ES-I3 (cell line): ENCODE data around the gene PDE1A.
"Not testable (repeated sequence)": the region's sequence is repeated elsewhere in the genome, so short reads cannot be mapped to it uniquely, and the experiment has no call there.

Experiments used
- H3K36me3 ChIP-seq: 2 replicates; pipeline ENCODE4 v1.6.1; 2013; ENCODE audit warnings: mild to moderate bottlenecking, low read length, control low read depth, moderate library complexity; ENCODE audit not compliant: insufficient read depth
- H3K4me1 ChIP-seq: 2 replicates; pipeline ENCODE4 v1.6.1; 2013; ENCODE audit warnings: mild to moderate bottlenecking, control low read depth, low read length; ENCODE audit not compliant: insufficient read depth
- H3K9ac ChIP-seq: 2 replicates; pipeline ENCODE4 v1.6.1; 2013; ENCODE audit warnings: low read depth, mild to moderate bottlenecking, low read length, moderate library complexity
- H3K9me3 ChIP-seq: 2 replicates; pipeline ENCODE4 v1.6.1; 2013; ENCODE audit warnings: mild to moderate bottlenecking, low read length, moderate library complexity; ENCODE audit not compliant: control insufficient read depth, insufficient read depth

Gene PDE1A

GRCh38 chr2:182302174-182302573 is 124.7 kb downstream of the PDE1A start:
- Histone ChIP-seq H3K4me1 (no peaks in the 10 kb centered on the region), H3K36me3 (no peaks in the 10 kb centered on the region), H3K9ac (no peak overlapping the region), H3K9me3 (no peaks in the 10 kb centered on the region)

GRCh38 chr2:182301093-182301492 is 125.7 kb downstream of the PDE1A start:
- no peaks in the 10 kb centered on the region for H3K9me3 ChIP-seq
- no peaks in the 10 kb centered on the region for H3K36me3 ChIP-seq
- H3K9ac ChIP-seq, result no peak overlapping the region
- H3K4me1 ChIP-seq, result no peaks in the 10 kb centered on the region

DNA sequence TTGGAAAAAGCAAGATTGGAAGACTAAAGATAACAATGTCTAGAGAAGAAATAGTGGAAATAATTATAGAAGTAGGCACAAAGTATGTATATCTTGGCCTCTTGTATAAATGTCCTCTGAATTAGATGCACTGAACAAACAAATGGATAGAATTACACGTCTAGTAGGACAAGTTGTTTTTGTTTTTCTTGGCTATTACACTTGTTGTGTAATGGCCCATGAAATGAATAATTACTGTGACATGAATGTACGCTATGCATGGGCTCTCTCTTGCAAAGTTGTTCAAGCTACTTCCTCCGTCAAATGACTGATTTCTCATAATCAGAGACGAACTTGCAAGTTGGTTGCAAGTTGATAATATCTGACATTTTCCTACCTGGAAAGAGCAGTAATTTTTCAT is 126.2 kb downstream of the PDE1A start:
- no peak overlapping the region for H3K9ac ChIP-seq
- no peaks in the 10 kb centered on the region for H3K36me3 ChIP-seq
- no peaks in the 10 kb centered on the region for H3K9me3 ChIP-seq
- no peaks in the 10 kb centered on the region for H3K4me1 ChIP-seq

DNA sequence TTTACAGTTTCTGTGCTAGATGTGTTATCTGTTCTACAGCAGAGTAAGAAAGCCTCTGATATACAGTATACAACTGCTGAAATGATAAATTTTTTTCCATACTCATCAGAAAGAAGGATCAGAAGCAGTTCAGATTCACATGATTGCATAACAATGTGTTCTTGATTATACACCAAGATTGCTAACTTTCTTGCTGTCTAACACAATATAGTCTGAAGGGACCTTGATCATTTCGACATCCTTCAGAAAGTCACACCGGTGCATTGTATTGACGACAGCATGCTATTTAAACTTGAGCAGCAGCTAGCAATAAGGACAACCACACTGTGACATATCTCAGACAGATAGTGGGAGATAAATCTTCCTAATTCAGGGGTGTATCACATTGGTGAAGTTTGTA is 127.2 kb downstream of the PDE1A start:
- H3K36me3 ChIP-seq, result no peaks in the 10 kb centered on the region
- no peaks in the 10 kb centered on the region for H3K4me1 ChIP-seq
- H3K9ac ChIP-seq, result no peak overlapping the region
- no peaks in the 10 kb centered on the region for H3K9me3 ChIP-seq

DNA sequence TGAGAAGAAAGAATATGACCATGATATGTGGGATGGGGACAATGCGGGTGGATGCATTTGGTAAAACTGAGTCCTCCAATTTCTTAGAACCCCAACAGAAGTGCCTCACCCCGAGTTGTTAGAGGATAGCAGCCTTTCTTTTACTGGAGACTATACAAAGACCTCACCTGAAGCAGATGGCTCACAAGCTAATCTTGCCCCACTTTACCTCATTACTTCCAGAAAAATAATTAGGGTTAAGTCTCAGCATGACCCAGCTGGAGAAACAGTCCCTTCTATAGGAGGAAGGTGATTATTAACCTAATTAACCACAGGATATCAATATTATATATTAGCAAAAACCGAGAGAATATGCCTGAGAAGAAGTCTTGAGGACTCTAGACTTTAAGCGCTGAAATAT is 128.4 kb downstream of the PDE1A start:
- Histone ChIP-seq H3K36me3 (no peaks in the 10 kb centered on the region), H3K4me1 (no peaks in the 10 kb centered on the region), H3K9me3 (no peaks in the 10 kb centered on the region), H3K9ac (no peak overlapping the region)

- Histone ChIP-seq H3K36me3 (no peaks in the 10 kb centered on the region), H3K9ac (no peak overlapping the region), H3K9me3 (no peaks in the 10 kb centered on the region), H3K4me1 (no peaks in the 10 kb centered on the region)
Observed at GRCh38 chr2:182291296-182291695, 135.5 kb downstream of the PDE1A start.

DNA sequence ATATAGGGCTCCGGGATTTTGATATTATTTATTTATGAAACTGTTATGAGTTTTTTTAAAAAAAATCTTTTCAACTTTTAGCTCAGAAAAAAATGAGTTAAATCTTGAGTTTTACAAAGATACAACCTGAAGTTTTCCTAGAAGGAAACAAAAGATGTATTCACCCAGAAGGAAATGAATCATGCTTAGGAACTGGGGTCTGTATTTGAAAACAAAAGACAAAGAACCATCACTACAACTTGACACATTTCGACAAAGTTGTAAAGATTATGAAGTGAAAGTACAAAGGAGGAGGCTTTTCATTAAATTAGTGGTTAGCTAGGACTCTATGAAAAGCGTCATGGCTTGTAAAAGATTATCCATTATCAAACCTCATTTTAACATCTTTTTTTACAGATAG is 143.3 kb downstream of the PDE1A start:
- no peak overlapping the region for H3K9ac ChIP-seq

DNA sequence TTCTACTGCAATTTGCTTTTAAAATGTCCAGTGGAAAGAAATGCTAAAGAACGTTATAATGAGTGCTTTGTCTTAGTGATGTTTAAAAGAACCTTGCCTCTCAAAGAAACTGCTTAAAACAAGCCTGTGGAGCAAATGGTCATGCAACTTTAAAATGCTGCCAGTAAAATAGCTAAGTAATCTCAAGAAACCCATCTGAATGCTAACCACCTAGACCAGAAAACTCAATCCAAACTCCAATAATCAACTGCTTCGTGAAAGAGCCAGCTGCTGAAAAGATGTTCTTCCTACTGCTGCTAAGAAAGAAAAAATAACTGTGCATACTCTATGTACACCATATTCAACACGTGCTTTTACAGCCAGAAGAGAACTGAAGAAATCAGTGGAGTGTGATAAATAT is 145.6 kb downstream of the PDE1A start:
- no peaks in the 10 kb centered on the region for H3K36me3 ChIP-seq
- H3K9me3 ChIP-seq, result peaks cover 5% of the 10 kb centered on the region; the same call in 1 of the 2 replicates
- no peaks in the 10 kb centered on the region for H3K4me1 ChIP-seq

More for the DNA sequence above, 143.3 kb downstream of the PDE1A start:
- Histone ChIP-seq H3K36me3 (no peaks in the 10 kb centered on the region), H3K4me1 (no peaks in the 10 kb centered on the region), H3K9me3 (no peaks in the 10 kb centered on the region)

GRCh38 chr2:182280118-182280517 is 146.7 kb downstream of the PDE1A start:
- Histone ChIP-seq H3K9me3 (peaks cover 5% of the 10 kb centered on the region), H3K36me3 (no peaks in the 10 kb centered on the region), H3K4me1 (no peaks in the 10 kb centered on the region), H3K9ac (no peak overlapping the region)

More for the DNA sequence above, 145.6 kb downstream of the PDE1A start:
- H3K9ac ChIP-seq, result no peak overlapping the region

DNA sequence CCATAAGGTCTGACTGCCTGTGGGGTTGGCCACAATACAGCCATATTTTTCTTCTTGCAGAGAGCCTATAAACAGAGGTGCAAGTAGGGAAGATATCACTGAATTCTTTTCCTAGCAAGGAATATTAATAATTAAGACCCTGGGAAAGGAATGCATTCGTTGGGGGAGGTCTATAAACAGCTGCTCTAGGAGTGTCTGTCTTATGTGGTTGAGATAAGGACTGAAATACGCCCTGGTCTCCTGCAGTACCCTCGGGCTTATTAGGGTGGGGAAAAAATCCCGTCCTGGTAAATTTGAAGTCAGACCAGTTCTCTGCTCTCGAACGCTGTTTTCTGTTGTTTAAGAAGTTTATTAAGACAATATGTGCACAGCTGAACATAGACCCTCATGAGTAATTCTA is 150.2 kb downstream of the PDE1A start:
- H3K4me1 ChIP-seq, H3K9ac ChIP-seq, H3K36me3 ChIP-seq, H3K9me3 ChIP-seq: not testable (repeated sequence)

DNA sequence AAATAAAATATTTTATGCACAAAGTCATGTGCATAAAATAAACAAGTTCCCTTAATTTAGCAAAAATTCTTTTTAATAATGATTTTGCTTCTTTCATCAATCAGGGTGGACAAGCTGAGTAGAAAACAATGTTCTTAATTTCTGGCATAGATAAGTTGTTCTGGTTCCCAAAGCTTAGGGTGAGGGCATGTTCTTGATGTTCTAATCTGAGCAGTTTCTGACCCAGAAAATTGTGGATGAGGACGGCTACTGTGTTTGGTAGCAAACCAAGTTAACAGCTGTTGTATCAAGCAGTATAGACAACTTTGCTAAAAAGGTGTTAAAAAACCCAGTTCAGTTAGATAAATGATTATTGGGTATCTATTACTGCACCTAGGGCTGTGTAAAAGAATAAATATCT is 158.9 kb downstream of the PDE1A start:
- no peak overlapping the region for H3K9ac ChIP-seq
- H3K4me1 ChIP-seq, result no peaks in the 10 kb centered on the region
- no peaks in the 10 kb centered on the region for H3K9me3 ChIP-seq
- H3K36me3 ChIP-seq, result no peaks in the 10 kb centered on the region

- H3K36me3 ChIP-seq, result no peaks in the 10 kb centered on the region
- no peaks in the 10 kb centered on the region for H3K4me1 ChIP-seq
- H3K9me3 ChIP-seq, result no peaks in the 10 kb centered on the region
- H3K9ac ChIP-seq, result no peak overlapping the region
Observed at GRCh38 chr2:182266909-182267308, 159.9 kb downstream of the PDE1A start.

GRCh38 chr2:182265718-182266117 is 161.1 kb downstream of the PDE1A start:
- no peaks in the 10 kb centered on the region for H3K36me3 ChIP-seq
- no peak overlapping the region for H3K9ac ChIP-seq
- H3K4me1 ChIP-seq, result no peaks in the 10 kb centered on the region
- no peaks in the 10 kb centered on the region for H3K9me3 ChIP-seq

- H3K36me3 ChIP-seq, result no peaks in the 10 kb centered on the region
- H3K9me3 ChIP-seq, result no peaks in the 10 kb centered on the region
- H3K4me1 ChIP-seq, result peaks cover 3% of the 10 kb centered on the region; the same call in 1 of the 2 replicates
- no peak overlapping the region for H3K9ac ChIP-seq
Observed at GRCh38 chr2:182261860-182262387, 164.9 kb downstream of the PDE1A start.

DNA sequence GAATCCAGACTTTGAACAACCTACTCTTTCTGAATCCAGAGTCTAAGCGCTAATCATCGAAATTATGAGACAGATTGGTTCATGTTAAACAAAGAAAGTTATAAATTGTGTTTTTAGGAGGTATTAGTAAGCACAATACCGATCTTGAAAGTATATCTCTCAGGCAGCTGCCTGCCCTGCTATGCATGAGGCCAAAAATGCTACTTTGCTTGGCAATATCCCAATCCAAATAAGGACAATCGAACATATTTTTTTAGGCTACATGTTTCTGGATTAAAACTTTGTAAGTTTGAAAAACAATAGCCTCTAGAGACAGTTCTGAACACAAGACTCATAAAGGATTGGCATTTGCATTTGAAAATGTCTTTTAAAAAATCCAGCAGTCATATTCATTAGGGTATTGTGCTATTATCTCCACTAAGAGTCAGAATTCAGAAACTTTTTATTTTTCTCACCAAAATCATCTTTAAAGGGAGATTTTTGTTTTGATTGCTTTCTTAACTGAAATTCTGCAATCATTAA is 167.1 kb downstream of the PDE1A start:
- no peaks in the 10 kb centered on the region for H3K36me3 ChIP-seq
- peaks cover 3% of the 10 kb centered on the region; the same call in 1 of the 2 replicates for H3K4me1 ChIP-seq
- no peak overlapping the region for H3K9ac ChIP-seq
- no peaks in the 10 kb centered on the region for H3K9me3 ChIP-seq

DNA sequence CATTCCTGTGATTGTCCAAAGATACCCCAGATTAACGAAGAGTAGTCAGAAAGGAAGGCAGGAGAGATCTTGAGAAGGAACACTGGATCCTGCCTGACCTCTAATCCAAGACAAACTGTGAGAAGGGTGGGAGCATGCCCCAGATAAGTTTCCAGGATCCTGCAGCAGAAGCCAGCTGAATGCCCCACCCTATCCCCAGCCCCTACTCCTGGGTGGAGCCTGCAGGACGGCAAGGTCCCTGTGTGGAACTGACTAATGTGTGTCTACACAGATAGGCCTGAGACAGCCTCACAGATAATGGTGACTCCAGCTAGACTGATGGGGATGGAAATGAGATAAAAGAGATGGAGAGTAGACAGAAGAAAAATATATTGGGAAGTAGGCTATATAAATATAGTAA is 174.3 kb downstream of the PDE1A start:
- H3K36me3 ChIP-seq, result no peaks in the 10 kb centered on the region
- H3K9ac ChIP-seq, result no peak overlapping the region
- H3K4me1 ChIP-seq, result no peaks in the 10 kb centered on the region

More for the DNA sequence above, 174.3 kb downstream of the PDE1A start:
- H3K9me3 ChIP-seq, result no peaks in the 10 kb centered on the region
